Measurements from ENCODE around the gene CYP1B1. TPM values are rescaled to one million over a fixed set of nuclear protein-coding genes. Genes with fewer than 3 reads are reported as not detected.

Gene CYP1B1
- total RNA-seq, 4 donors from 2014 or later, result 20.0 to 104 (median 32.4) TPM

- TF ChIP-seq CTCF (IDR thresholded peaks at IDR 0.05; ENCODE audit: low read depth), result no peak
Observed at GRCh38 chr2:38076152-38076709, 280 bp upstream of the CYP1B1 start.

DNA sequence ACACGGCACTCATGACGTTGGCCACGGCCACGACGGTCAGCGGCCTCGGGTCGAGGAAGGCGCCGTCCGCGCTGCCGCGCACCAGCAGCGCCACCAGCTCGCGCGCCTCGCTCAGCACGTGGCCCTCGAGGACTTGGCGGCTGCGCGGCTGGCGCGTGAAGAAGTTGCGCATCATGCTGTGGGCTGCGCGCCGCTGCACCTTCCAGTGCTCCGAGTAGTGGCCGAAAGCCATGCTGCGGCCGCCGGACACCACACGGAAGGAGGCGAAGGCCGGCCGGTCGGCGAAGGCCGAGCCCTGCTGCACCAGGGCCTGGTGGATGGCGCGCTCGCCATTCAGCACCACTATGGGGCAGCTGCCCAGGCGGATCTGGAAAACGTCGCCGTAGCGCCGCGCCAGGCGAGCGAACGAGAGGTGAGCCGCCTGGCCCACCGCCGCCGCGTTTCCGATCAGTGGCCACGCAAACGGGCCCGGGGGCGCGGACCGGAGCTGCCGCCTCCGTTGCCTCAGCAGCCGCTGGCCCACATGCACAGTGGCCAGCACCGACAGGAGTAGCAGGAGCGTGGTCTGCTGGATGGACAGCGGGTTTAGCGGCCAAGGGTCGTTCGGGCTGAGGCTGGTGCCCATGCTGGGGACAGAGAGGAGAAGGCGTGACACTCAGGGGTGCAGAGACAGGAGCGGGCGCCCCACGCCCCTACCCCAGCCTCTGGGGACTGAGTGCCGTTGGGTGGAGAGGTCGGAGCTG is 1.0 kb downstream of the CYP1B1 start:
- TF ChIP-seq CTCF (IDR thresholded peaks at IDR 0.05; ENCODE audit: low read depth), result no peak

- TF ChIP-seq CTCF (IDR thresholded peaks at IDR 0.05; ENCODE audit: low read depth), result no peak
Observed at GRCh38 chr2:38074058-38074763, 1.7 kb downstream of the CYP1B1 start.

GRCh38 chr2:38073211-38074057 is 2.5 kb downstream of the CYP1B1 start:
- no peak for TF ChIP-seq CTCF (IDR thresholded peaks at IDR 0.05; ENCODE audit: low read depth)

GRCh38 chr2:38070438-38070837 is 5.5 kb downstream of the CYP1B1 start:
- no peak for TF ChIP-seq CTCF (IDR thresholded peaks at IDR 0.05; ENCODE audit: low read depth)

DNA sequence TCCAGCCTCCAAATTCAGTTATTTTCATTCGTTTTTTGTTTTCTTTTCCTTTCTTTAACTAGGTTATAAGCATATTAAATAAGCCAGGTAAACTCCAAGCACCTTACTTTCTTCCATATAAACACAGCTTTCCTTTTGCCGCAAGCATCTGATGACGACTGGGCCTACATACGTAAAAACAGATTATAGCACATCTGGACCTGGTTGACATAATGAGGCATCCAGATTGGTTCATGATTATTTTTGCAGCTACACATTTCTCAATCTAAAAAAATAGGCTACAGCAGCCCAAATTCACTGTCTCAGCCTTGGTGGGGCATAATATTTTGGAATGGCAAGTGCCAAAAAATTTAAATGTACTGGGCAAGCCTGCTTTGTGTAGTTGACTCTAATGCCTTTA is 7.7 kb downstream of the CYP1B1 start:
- no peak for TF ChIP-seq CTCF (IDR thresholded peaks at IDR 0.05; ENCODE audit: low read depth)
